Uterus (tissue), 2 donors: ENCODE results near the gene RBM12.

Experiments used
- POLR2A ChIP-seq, 2 donors: fragments of 450-650 bp; IDR thresholded peaks; one replicate each; pipeline ENCODE4 v1.6.1; 2016; ENCODE audit warnings: antibody characterized with exemption in 2 of 2, mild to moderate bottlenecking in 1 of 2, moderate library complexity in 1 of 2
- TF ChIP-seq, protein P1 (sequence below), 4 experiments: fragments of 200-600 bp in 2 of 4; fragments of 450-650 bp in 2 of 4; sonication (generic) in 2 of 4; IDR thresholded peaks; one replicate each; pipeline ENCODE4 v1.5.1; 2016 to 2019; ENCODE audit warnings: antibody characterized with exemption in 4 of 4, mild to moderate bottlenecking in 2 of 4, moderate library complexity in 1 of 4

DNA sequence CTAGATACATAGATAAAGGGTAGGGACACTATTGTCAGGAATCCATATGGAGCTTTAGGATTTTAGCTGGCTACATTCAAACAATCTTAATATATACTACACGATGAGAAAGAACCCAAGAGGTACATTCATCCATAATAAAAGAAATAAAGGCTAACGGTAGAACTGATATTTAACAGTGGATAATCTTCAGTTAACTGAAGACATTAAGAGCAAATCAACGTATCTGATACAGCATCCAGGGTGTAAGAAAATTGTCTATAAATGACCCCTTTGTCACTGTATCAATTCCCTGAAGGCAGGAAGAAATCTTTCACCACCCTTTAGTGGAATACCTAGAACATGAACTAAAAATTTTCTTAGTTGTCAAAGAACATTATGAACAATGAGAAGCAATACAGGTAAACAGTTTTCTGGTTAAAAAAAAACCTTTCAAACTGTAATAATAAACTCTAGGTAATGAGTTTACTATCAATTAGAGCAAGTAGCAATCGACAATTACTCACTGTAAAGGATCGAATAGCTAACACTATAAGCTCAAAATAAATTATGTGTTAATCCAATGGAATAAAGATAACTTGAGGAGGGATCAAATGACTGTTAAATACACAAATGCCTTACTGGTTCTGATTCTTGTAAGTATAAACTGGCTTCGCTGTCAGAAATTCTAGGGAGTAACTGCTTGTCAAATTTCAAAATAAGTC lies 46.3 kb upstream of the RBM12 start:
- TF ChIP-seq POLR2A (IDR thresholded peaks at IDR 0.05) = no peak
- TF ChIP-seq, protein P1, sequence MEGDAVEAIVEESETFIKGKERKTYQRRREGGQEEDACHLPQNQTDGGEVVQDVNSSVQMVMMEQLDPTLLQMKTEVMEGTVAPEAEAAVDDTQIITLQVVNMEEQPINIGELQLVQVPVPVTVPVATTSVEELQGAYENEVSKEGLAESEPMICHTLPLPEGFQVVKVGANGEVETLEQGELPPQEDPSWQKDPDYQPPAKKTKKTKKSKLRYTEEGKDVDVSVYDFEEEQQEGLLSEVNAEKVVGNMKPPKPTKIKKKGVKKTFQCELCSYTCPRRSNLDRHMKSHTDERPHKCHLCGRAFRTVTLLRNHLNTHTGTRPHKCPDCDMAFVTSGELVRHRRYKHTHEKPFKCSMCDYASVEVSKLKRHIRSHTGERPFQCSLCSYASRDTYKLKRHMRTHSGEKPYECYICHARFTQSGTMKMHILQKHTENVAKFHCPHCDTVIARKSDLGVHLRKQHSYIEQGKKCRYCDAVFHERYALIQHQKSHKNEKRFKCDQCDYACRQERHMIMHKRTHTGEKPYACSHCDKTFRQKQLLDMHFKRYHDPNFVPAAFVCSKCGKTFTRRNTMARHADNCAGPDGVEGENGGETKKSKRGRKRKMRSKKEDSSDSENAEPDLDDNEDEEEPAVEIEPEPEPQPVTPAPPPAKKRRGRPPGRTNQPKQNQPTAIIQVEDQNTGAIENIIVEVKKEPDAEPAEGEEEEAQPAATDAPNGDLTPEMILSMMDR (IDR thresholded peaks at IDR 0.05) = no peak
